Heart right ventricle (tissue), 16 donors: ENCODE results near the gene TCERG1L. TPM values are rescaled to one million over a fixed set of nuclear protein-coding genes. Genes with fewer than 3 reads are reported as not detected.

Experiments
- ATAC-seq, 8 donors: fragments of 200-7000 bp; cut with Tn5 transposase; one replicate each; pipeline ENCODE4 v1.9.1; 2020; ENCODE audit warnings: mild to moderate bottlenecking in 8 of 8, moderate library complexity in 8 of 8, moderate number of reproducible peaks in 1 of 8
- DNase-seq, 2 donors: peaks; one replicate each; pipeline ENCODE4 v3.0.0-alpha.2; 2020
- H3K27ac ChIP-seq, 10 donors: fragments of 200-600 bp; sonication (generic) in 2 of 10; one replicate each; pipeline versions ENCODE4 v1.5.0 to v1.8.0; 2020 to 2022; ENCODE audit warnings: mild to moderate bottlenecking in 3 of 10
- H3K27me3 ChIP-seq, 7 donors: fragments of 200-600 bp; one replicate each; pipeline ENCODE4 v1.8.0; 2021 to 2022; ENCODE audit warnings: mild to moderate bottlenecking in 2 of 7
- H3K36me3 ChIP-seq, 9 donors: fragments of 200-600 bp; sonication (generic) in 1 of 9; one replicate each; pipeline versions ENCODE4 v1.5.0 to v1.8.0; 2020 to 2022; ENCODE audit warnings: mild to moderate bottlenecking in 2 of 9
- H3K4me1 ChIP-seq, 9 donors: fragments of 200-600 bp; sonication (generic) in 1 of 9; one replicate each; pipeline versions ENCODE4 v1.5.0 to v1.8.0; 2020 to 2022; ENCODE audit warnings: mild to moderate bottlenecking in 4 of 9
- H3K4me3 ChIP-seq, 10 donors: fragments of 200-600 bp; sonication (generic) in 2 of 10; one replicate each; pipeline versions ENCODE4 v1.5.0 to v1.8.0; 2020 to 2022; ENCODE audit warnings: mild to moderate bottlenecking in 7 of 10, moderate library complexity in 2 of 10
- H3K9me3 ChIP-seq, 11 donors: fragments of 200-600 bp in 10 of 11; sonication (generic) in 2 of 11; one replicate each; pipeline versions ENCODE4 v1.5.0 to v1.8.0; 2013 to 2022; ENCODE audit warnings: mild to moderate bottlenecking in 2 of 11, control low read depth in 1 of 11, moderate library complexity in 1 of 11
- WGBS, 2 donors: extraction: QIAGEN DNeasy Blood & Tissue Kit; methylation state at CpG; one replicate each; pipeline ENCODE4 v1.1.7; 2013; ENCODE audit warnings: inconsistent platforms in 1 of 2; 5-methylcytosine and 5-hydroxymethylcytosine counted together
- intact Hi-C, 10 donors: fragments of 100-400 bp; cut with DNase I; formaldehyde crosslinking; loops; one replicate each; pipeline versions ENCODE4 v1.11.1 to v1.14.2; 2022
- polyA plus RNA-seq, 2 donors: library from polyadenylated mRNA; stranded (reverse); fragments of 200-250 nt; gene quantifications; one replicate each; pipeline ENCODE4 v1.2.3, GENCODE V29; 2013
- total RNA-seq, 10 donors: library from RNA; stranded (reverse); fragmentation: NEBNext Ultra II Directional in 3 of 10; extraction: Animal tissue kit (Norgen Biotek cat#: 25700) in 3 of 10; gene quantifications; one replicate each; pipeline versions ENCODE4 v1.2.1 to v1.2.4, GENCODE V29; 2021 to 2023
- TF ChIP-seq, protein P1 (sequence below), 9 donors: fragments of 200-600 bp; sonication (generic) in 2 of 9; IDR thresholded peaks; one replicate each; pipeline versions ENCODE4 v1.5.0 to v1.8.0; 2021 to 2022; ENCODE audit warnings: antibody characterized with exemption in 9 of 9, mild to moderate bottlenecking in 5 of 9, moderate library complexity in 1 of 9
- donor health status: Arrhythmogenic right ventricular cardiomyopathy.
- donor health status: ischemic (EF 13 %, LVEDD 7.1; RV severe dilation, severe dysfunction).
- donor health status: healthy with polysubstance abuse.
- donor health status: DM: no; HTN: yes; CAD: no.
- donor health status: DM: no; HTN: no; CAD: no.
- donor health status: ischemic (EF 25% LVEDD 6.9; RV normal size, moderate dysfunction).
- donor health status: ischemic (EF 25% LVEDD 5.7; RV mildly dilated, moderate dysfunction).
- donor health status: healthy.
- donor health status: DM: yes; HTN: yes; CAD: no.
- donor health status: Ischemic cardiomyopathy.
- donor health status: ischemic (EF 35%, LVEDD 5.7; RV mildly dilated, moderate dysfunction).
- donor health status: nonischemic (EF 11% LVEDD 7.7; RV severe dilation, severe dysfunction).
- donor health status: DM: yes; HTN: yes; CAD: no.
- donor health status: PGD.
- donor health status: ischemic (EF 29% LVEDD 5.4; RV normal size, mild dysfunction).
- donor health status: nonischemic (EF 23%, LVEDD 6.1; RV moderate dilation, normal function).

The TCERG1L gene
- total and polyA plus RNA-seq, 12 donors = 0.09 TPM; not detected in 10

GRCh38 chr10:131316321-131317075 is 5.0 kb upstream of the TCERG1L start:
- ATAC-seq (no peak), DNase-seq (no peak)
- H3K9me3 ChIP-seq = no peaks in the 10 kb centered on the region
- peaks cover 0 to 5% (median 0%) of the 10 kb centered on the region in 9 donors for H3K4me1 ChIP-seq
- no peak overlapping the region for H3K27ac ChIP-seq
- TF ChIP-seq, protein P1, sequence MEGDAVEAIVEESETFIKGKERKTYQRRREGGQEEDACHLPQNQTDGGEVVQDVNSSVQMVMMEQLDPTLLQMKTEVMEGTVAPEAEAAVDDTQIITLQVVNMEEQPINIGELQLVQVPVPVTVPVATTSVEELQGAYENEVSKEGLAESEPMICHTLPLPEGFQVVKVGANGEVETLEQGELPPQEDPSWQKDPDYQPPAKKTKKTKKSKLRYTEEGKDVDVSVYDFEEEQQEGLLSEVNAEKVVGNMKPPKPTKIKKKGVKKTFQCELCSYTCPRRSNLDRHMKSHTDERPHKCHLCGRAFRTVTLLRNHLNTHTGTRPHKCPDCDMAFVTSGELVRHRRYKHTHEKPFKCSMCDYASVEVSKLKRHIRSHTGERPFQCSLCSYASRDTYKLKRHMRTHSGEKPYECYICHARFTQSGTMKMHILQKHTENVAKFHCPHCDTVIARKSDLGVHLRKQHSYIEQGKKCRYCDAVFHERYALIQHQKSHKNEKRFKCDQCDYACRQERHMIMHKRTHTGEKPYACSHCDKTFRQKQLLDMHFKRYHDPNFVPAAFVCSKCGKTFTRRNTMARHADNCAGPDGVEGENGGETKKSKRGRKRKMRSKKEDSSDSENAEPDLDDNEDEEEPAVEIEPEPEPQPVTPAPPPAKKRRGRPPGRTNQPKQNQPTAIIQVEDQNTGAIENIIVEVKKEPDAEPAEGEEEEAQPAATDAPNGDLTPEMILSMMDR (IDR thresholded peaks at IDR 0.05) = no peak
- H3K27me3 ChIP-seq = peaks cover 16 to 91% (median 86%) of the 10 kb centered on the region in 7 donors
- no peaks in the 10 kb centered on the region for H3K36me3 ChIP-seq
- intact Hi-C loops = no loop called here
- no peak overlapping the region for H3K4me3 ChIP-seq
- 70 to 75% methylated on average over 16 of the region's 16 CpGs for WGBS, 2 donors

GRCh38 chr10:131315344-131315743 is 3.8 kb upstream of the TCERG1L start:
- DNase-seq (no peak), ATAC-seq (no peak)
- Histone ChIP-seq H3K9me3 (no peaks in the 10 kb centered on the region), H3K27me3 (peaks cover 23 to 91% (median 86%) of the 10 kb centered on the region in 7 donors), H3K4me3 (no peak overlapping the region), H3K4me1 (peaks cover 0 to 7% (median 5%) of the 10 kb centered on the region in 9 donors), H3K36me3 (no peaks in the 10 kb centered on the region), H3K27ac (no peak overlapping the region)
- TF ChIP-seq, protein P1 (IDR thresholded peaks at IDR 0.05) = no peak
- intact Hi-C loops = no loop called here
- 42 to 51% methylated on average over 9 of the region's 9 CpGs for WGBS, 2 donors

DNA sequence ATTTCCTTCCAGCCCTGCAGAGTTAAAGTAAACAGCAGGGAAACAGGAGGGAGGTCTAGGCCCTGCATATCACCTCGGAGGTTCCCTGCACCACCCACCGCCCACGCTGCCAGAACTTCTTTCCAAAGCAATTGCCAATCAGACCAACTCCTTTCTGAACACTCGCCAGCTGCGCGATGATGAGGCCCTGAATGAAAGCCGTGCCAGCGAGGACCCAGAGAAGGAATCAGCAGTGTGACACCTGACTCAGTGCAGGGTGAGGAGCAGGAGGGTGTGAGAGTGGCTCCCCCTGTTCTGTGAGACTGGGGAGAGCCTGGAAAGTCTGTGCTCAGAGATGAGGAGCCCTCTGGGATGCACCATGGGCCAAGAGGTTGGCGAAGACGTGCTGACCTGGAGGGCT is 3.3 kb upstream of the TCERG1L start:
- no peak overlapping the region for H3K4me3 ChIP-seq
- no peak overlapping the region for H3K27ac ChIP-seq
- WGBS, 2 donors = 61 to 65% methylated on average over 10 of the region's 10 CpGs
- peaks cover 0 to 9% (median 5%) of the 10 kb centered on the region in 9 donors for H3K4me1 ChIP-seq
- intact Hi-C loops = no loop called here
- TF ChIP-seq, protein P1 (IDR thresholded peaks at IDR 0.05) = no peak
- no peak for DNase-seq
- peaks cover 23 to 91% (median 86%) of the 10 kb centered on the region in 7 donors for H3K27me3 ChIP-seq
- H3K36me3 ChIP-seq = no peaks in the 10 kb centered on the region
- no peak for ATAC-seq
- no peaks in the 10 kb centered on the region for H3K9me3 ChIP-seq

- Histone ChIP-seq H3K4me3 (no peak overlapping the region), H3K9me3 (no peaks in the 10 kb centered on the region), H3K27ac (no peak overlapping the region), H3K27me3 (peaks cover 23 to 91% (median 86%) of the 10 kb centered on the region in 7 donors), H3K36me3 (no peaks in the 10 kb centered on the region), H3K4me1 (peaks cover 0 to 9% (median 5%) of the 10 kb centered on the region in 9 donors)
- DNase-seq (no peak), ATAC-seq (no peak)
- intact Hi-C loops = no loop called here
- 80 to 83% methylated on average over 3 of the region's 3 CpGs for WGBS, 2 donors
- TF ChIP-seq, protein P1 (IDR thresholded peaks at IDR 0.05) = no peak
These were observed 2.6 kb upstream of the TCERG1L start for GRCh38 chr10:131314148-131314547.
